Measurements from ENCODE around the gene ATP9B. TPM values are rescaled to one million over a fixed set of nuclear protein-coding genes. Genes with fewer than 3 reads are reported as not detected.

The ATP9B gene
- total RNA-seq, 1 donor from 2014 or later = 33.2 TPM

GRCh38 chr18:79335833-79336360 is 266.7 kb downstream of the ATP9B start:
- Mint-ChIP-seq H3K4me1 (peaks cover 2% of the 10 kb centered on the region), H3K36me3 (peaks cover 17% of the 10 kb centered on the region), H3K9me3 (no peaks in the 10 kb centered on the region), H3K27me3 (ENCODE audit: insufficient read depth, low read depth) (no peaks in the 10 kb centered on the region), H3K4me3 (no peak overlapping the region), H3K27ac (no peak overlapping the region)
- no peaks in the 10 kb centered on the region for H3K9me3 ChIP-seq (ENCODE audit: low read depth)
- H3K79me2 ChIP-seq (ENCODE audit: low read depth) = no peaks in the 10 kb centered on the region
- no peak overlapping the region for H3K4me2 ChIP-seq
- no peaks in the 10 kb centered on the region for H3K27me3 ChIP-seq
- no peaks in the 10 kb centered on the region for H3F3A ChIP-seq (ENCODE audit: low read depth)
- TF ChIP-seq EZH2phosphoT487 (IDR thresholded peaks at IDR 0.05) (no peak), EZH2 (IDR thresholded peaks at IDR 0.05) (no peak), CTCF (IDR thresholded peaks at IDR 0.05) (no peak)
- H3K36me3 ChIP-seq = no peaks in the 10 kb centered on the region
- no peak for DNase-seq (ENCODE audit: low spot score)
- H3K4me1 ChIP-seq = no peaks in the 10 kb centered on the region
- H4K20me1 ChIP-seq (ENCODE audit: low read depth) = no peaks in the 10 kb centered on the region
- no peak overlapping the region for H3K27ac ChIP-seq
- no peak overlapping the region for H3K9ac ChIP-seq
- no peak overlapping the region for H3K4me3 ChIP-seq
- no peak overlapping the region for H2AFZ ChIP-seq (replicated peaks)

DNA sequence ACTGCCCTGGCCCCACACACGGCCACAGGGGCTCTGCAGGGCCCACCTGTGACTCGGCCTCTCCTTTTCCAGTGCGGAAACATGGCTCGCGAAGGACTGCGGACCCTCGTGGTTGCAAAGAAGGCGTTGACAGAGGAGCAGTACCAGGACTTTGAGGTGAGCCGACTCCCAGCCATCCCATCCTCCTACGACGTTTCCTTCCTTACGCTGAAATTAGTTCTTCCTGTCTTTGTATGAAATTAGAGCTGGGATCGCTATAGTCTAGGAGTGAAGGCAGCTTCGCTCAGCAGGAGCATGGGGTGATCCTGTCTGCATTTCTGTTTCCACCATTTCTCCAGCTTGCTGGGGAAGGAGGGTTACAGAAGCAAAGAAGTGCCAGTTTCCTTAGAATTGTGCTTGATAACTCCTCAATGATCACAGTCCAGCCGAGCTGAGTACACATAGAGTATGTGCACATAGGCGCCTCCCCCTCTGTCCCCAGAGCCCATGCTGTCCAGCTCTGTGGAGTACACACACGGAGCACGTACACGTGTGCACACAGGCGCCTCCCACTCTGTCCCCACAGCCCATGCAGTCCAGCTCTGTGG is 267.5 kb downstream of the ATP9B start:
- Histone ChIP-seq H3F3A (ENCODE audit: low read depth) (no peaks in the 10 kb centered on the region), H3K4me2 (no peak overlapping the region), H2AFZ (replicated peaks) (no peak overlapping the region), H3K27ac (no peak overlapping the region), H3K27me3 (no peaks in the 10 kb centered on the region), H3K9ac (no peak overlapping the region), H3K4me3 (no peak overlapping the region), H4K20me1 (ENCODE audit: low read depth) (no peaks in the 10 kb centered on the region), H3K79me2 (ENCODE audit: low read depth) (no peaks in the 10 kb centered on the region), H3K9me3 (ENCODE audit: low read depth) (no peaks in the 10 kb centered on the region), H3K4me1 (no peaks in the 10 kb centered on the region), H3K36me3 (no peaks in the 10 kb centered on the region)
- no peak for DNase-seq (ENCODE audit: low spot score)
- H3K27me3 Mint-ChIP-seq (ENCODE audit: insufficient read depth, low read depth) = no peaks in the 10 kb centered on the region
- H3K4me3 Mint-ChIP-seq = no peak overlapping the region
- H3K27ac Mint-ChIP-seq = no peak overlapping the region
- no peaks in the 10 kb centered on the region for H3K9me3 Mint-ChIP-seq
- TF ChIP-seq EZH2phosphoT487 (IDR thresholded peaks at IDR 0.05) = no peak
- peaks cover 2% of the 10 kb centered on the region for H3K4me1 Mint-ChIP-seq
- peaks cover 14% of the 10 kb centered on the region for H3K36me3 Mint-ChIP-seq

GRCh38 chr18:79337184-79337583 is 268.0 kb downstream of the ATP9B start:
- Histone ChIP-seq H3K36me3 (no peaks in the 10 kb centered on the region), H3K9ac (no peak overlapping the region), H4K20me1 (ENCODE audit: low read depth) (no peaks in the 10 kb centered on the region), H3K4me2 (no peak overlapping the region), H3K9me3 (ENCODE audit: low read depth) (no peaks in the 10 kb centered on the region), H3K4me3 (no peak overlapping the region), H2AFZ (replicated peaks) (no peak overlapping the region), H3F3A (ENCODE audit: low read depth) (no peaks in the 10 kb centered on the region), H3K4me1 (no peaks in the 10 kb centered on the region), H3K27me3 (no peaks in the 10 kb centered on the region), H3K79me2 (ENCODE audit: low read depth) (no peaks in the 10 kb centered on the region), H3K27ac (no peak overlapping the region)
- DNase-seq (ENCODE audit: low spot score) = no peak
- TF ChIP-seq EZH2 (IDR thresholded peaks at IDR 0.05) = no peak
- no peak for TF ChIP-seq CTCF (IDR thresholded peaks at IDR 0.05)
- TF ChIP-seq EZH2phosphoT487 (IDR thresholded peaks at IDR 0.05) = no peak
- H3K4me3 Mint-ChIP-seq = no peak overlapping the region
- no peak overlapping the region for H3K27ac Mint-ChIP-seq
- H3K9me3 Mint-ChIP-seq = no peaks in the 10 kb centered on the region
- peaks cover 18% of the 10 kb centered on the region for H3K36me3 Mint-ChIP-seq
- H3K27me3 Mint-ChIP-seq (ENCODE audit: insufficient read depth, low read depth) = no peaks in the 10 kb centered on the region
- H3K4me1 Mint-ChIP-seq = peaks cover 2% of the 10 kb centered on the region

DNA sequence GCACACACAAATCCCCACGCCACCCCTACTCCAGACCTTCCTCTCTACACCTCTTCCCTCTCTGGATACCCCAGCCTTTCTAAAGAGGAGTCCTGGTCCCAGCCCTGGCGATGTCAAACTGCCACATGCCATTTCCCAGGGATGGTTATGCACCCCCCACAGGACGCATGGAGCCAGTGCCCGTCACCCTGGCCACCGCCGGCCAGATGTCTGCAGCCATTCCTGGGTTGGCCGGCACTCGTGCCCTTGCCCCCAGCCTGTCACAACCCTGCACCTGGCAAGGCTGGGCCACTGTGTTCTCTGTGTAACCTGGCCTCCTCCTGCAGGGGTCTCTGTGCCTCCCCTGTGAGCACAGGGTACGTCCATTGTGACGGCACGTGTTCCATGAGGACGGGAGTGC is 268.4 kb downstream of the ATP9B start:
- DNase-seq (ENCODE audit: low spot score) = no peak
- H3K4me1 ChIP-seq = no peaks in the 10 kb centered on the region
- no peaks in the 10 kb centered on the region for H3K27me3 ChIP-seq
- no peaks in the 10 kb centered on the region for H3K79me2 ChIP-seq (ENCODE audit: low read depth)
- H2AFZ ChIP-seq (replicated peaks) = no peak overlapping the region
- no peaks in the 10 kb centered on the region for H4K20me1 ChIP-seq (ENCODE audit: low read depth)
- H3K36me3 Mint-ChIP-seq = peaks cover 18% of the 10 kb centered on the region
- H3K27ac ChIP-seq = no peak overlapping the region
- H3K9ac ChIP-seq = no peak overlapping the region
- H3F3A ChIP-seq (ENCODE audit: low read depth) = no peaks in the 10 kb centered on the region
- no peak overlapping the region for H3K4me3 Mint-ChIP-seq
- H3K27me3 Mint-ChIP-seq (ENCODE audit: insufficient read depth, low read depth) = no peaks in the 10 kb centered on the region
- no peak overlapping the region for H3K4me2 ChIP-seq
- no peak overlapping the region for H3K27ac Mint-ChIP-seq
- H3K9me3 ChIP-seq (ENCODE audit: low read depth) = no peaks in the 10 kb centered on the region
- no peaks in the 10 kb centered on the region for H3K9me3 Mint-ChIP-seq
- H3K4me3 ChIP-seq = no peak overlapping the region
- no peak for TF ChIP-seq EZH2phosphoT487 (IDR thresholded peaks at IDR 0.05)
- no peak for TF ChIP-seq EZH2 (IDR thresholded peaks at IDR 0.05)
- no peak for TF ChIP-seq CTCF (IDR thresholded peaks at IDR 0.05)
- no peaks in the 10 kb centered on the region for H3K4me1 Mint-ChIP-seq
- H3K36me3 ChIP-seq = no peaks in the 10 kb centered on the region
